Left lobe of liver (tissue), 2 donors: ENCODE measurements around the gene GRK5. TPM values are rescaled to one million over a fixed set of nuclear protein-coding genes. Genes with fewer than 3 reads are reported as not detected.
"Not testable (repeated sequence)": the region's sequence is repeated elsewhere in the genome, so short reads cannot be mapped to it uniquely, and the experiment has no call there.

Experiments used
- ATAC-seq: fragments of 200-7000 bp; cut with Tn5 transposase; one replicate; pipeline ENCODE4 v1.9.1; 2020; ENCODE audit warnings: mild to moderate bottlenecking, moderate library complexity
- DNase-seq: peaks from one replicate; pipeline ENCODE4 v3.0.0-alpha.2; 2020; ENCODE audit warnings: low spot score
- total RNA-seq: library from RNA; stranded (reverse); gene quantifications from one replicate; pipeline ENCODE4 v1.2.1, GENCODE V29; 2021
- donor health status: DM: no; HTN: no; CAD: no; lungs with moderate emphysema.
- donor health status: DM: no; HTN: yes; CAD: no.

Gene GRK5
- total RNA-seq, 1 donor from 2014 or later: 8.4 TPM

GRCh38 chr10:119221201-119221600 lies 13.8 kb downstream of the GRK5 start:
- DNase-seq (no peak), ATAC-seq (peak; percentile 8)

GRCh38 chr10:119221666-119222065 lies 14.3 kb downstream of the GRK5 start:
- DNase-seq (no peak), ATAC-seq (no peak)

- peak; percentile 84 for ATAC-seq
- no peak for DNase-seq
Observed at GRCh38 chr10:119222537-119222936, 15.2 kb downstream of the GRK5 start.

- no peak for DNase-seq
- peak; percentile 43 for ATAC-seq
Observed at GRCh38 chr10:119222966-119223386, 15.6 kb downstream of the GRK5 start.

- no peak for DNase-seq
- ATAC-seq: no peak
Observed at GRCh38 chr10:119225083-119225658, 17.8 kb downstream of the GRK5 start.

- ATAC-seq (no peak), DNase-seq (no peak)
Observed at GRCh38 chr10:119227825-119228224, 20.5 kb downstream of the GRK5 start.

GRCh38 chr10:119231654-119232053 lies 24.3 kb downstream of the GRK5 start:
- ATAC-seq (no peak), DNase-seq (no peak)

GRCh38 chr10:119232439-119232838 lies 25.1 kb downstream of the GRK5 start:
- not testable (repeated sequence) for ATAC-seq, DNase-seq

- ATAC-seq (no peak), DNase-seq (no peak)
Observed at GRCh38 chr10:119233123-119233820, 25.9 kb downstream of the GRK5 start.

- no peak for DNase-seq
- ATAC-seq: no peak
Observed at GRCh38 chr10:119233821-119234220, 26.4 kb downstream of the GRK5 start.

- no peak for ATAC-seq
- no peak for DNase-seq
Observed at GRCh38 chr10:119235356-119235755, 28.0 kb downstream of the GRK5 start.

- no peak for ATAC-seq
- DNase-seq: no peak
Observed at GRCh38 chr10:119237722-119238436, 30.5 kb downstream of the GRK5 start.

- no peak for ATAC-seq
- no peak for DNase-seq
Observed at GRCh38 chr10:119238577-119238976, 31.2 kb downstream of the GRK5 start.

- not testable (repeated sequence) for DNase-seq, ATAC-seq
Observed at GRCh38 chr10:119239015-119239414, 31.6 kb downstream of the GRK5 start.

GRCh38 chr10:119239630-119240029 lies 32.3 kb downstream of the GRK5 start:
- ATAC-seq, DNase-seq: not testable (repeated sequence)

- peak; percentile 95 for ATAC-seq
- DNase-seq: peak; percentile 82
Observed at GRCh38 chr10:119241066-119241465, 33.7 kb downstream of the GRK5 start.

- ATAC-seq: no peak
- DNase-seq: no peak
Observed at GRCh38 chr10:119242186-119242585, 34.8 kb downstream of the GRK5 start.

GRCh38 chr10:119243488-119243887 lies 36.1 kb downstream of the GRK5 start:
- ATAC-seq (peak; percentile 67), DNase-seq (no peak)

- ATAC-seq (no peak), DNase-seq (no peak)
Observed at GRCh38 chr10:119243967-119244366, 36.6 kb downstream of the GRK5 start.

- no peak for ATAC-seq
- no peak for DNase-seq
Observed at GRCh38 chr10:119245272-119245671, 37.9 kb downstream of the GRK5 start.

- no peak for DNase-seq
- peak; percentile 26 for ATAC-seq
Observed at GRCh38 chr10:119246862-119247549, 39.6 kb downstream of the GRK5 start.
